HCT116 (cell line): Measurements from ENCODE around the gene SLC1A4. TPM values are rescaled to one million over a fixed set of nuclear protein-coding genes. Genes with fewer than 3 reads are reported as not detected.

Experiments used
- ATAC-seq: fragments of 200-7000 bp; cut with Tn5 transposase; 2 replicates; pipeline ENCODE4 v1.9.1; 2020; ENCODE audit warnings: mild to moderate bottlenecking, moderate library complexity
- BruUV-seq: library from RNA; stranded (reverse); fragments of 400-500 nt; replicated peaks from 2 replicates; lab custom pipeline; 2021; lab: Mats Ljungman, UMichigan
- CTCF ChIA-PET: fragments of 300-600 bp; sonication (Branson Sonifier 250); formaldehyde crosslinking; loops from one replicate; lab custom pipeline; 2021; ENCODE audit warnings: antibody characterized with exemption; lab: Charles Lee
- POLR2A ChIA-PET: fragments of 300-600, 350-600 bp; sonication (Branson Sonifier 250); formaldehyde crosslinking; loops from one replicate; lab custom pipeline; 2021; ENCODE audit warnings: antibody characterized with exemption; lab: Charles Lee
- RAD21 ChIA-PET, 2 experiments: fragments of 300-600 bp; sonication (Branson Sonifier 250); formaldehyde crosslinking; loops; one replicate each; lab custom pipeline; 2023; ENCODE audit warnings: low total read pairs in 2 of 2; ENCODE audit not compliant: uncharacterized antibody in 2 of 2, unreplicated experiment in 2 of 2, low non-redundant PET in 1 of 2; lab: Charles Lee
- DNase-seq: peaks from one replicate; pipeline ENCODE4 v3.0.0-alpha.2; 2010; ENCODE audit warnings: low read depth, low spot score
- H2AFZ ChIP-seq: fragments of 200-600 bp; shearing (Covaris generic), sonication (generic); 2 replicates; pipeline ENCODE4 v1.6.1; 2017; ENCODE audit warnings: low read depth, mixed run types, mixed read lengths, antibody characterized with exemption, low read length; ENCODE audit not compliant: poor library complexity, severe bottlenecking
- H3K27ac ChIP-seq: 2 replicates; pipeline ENCODE4 v1.5.1; 2012; ENCODE audit warnings: low read depth, low read length
- H3K27me3 ChIP-seq: fragments of 200-600 bp; sonication (generic); 2 replicates; pipeline ENCODE4 v1.6.1; 2016; ENCODE audit warnings: mixed run types, low read length, mixed read lengths; ENCODE audit not compliant: insufficient read depth
- H3K36me3 ChIP-seq, 2 experiments: fragments of 200-500 bp in 1 of 2; fragments of 200-600 bp in 1 of 2; sonication (Bioruptor generic) in 1 of 2; sonication (generic) in 1 of 2; 2 replicates each; pipeline versions ENCODE4 v1.5.1 to v1.6.1; 2014 to 2016; ENCODE audit warnings: low read length in 2 of 2, inconsistent platforms in 1 of 2, mixed read lengths in 1 of 2, mixed run types in 1 of 2; ENCODE audit not compliant: insufficient read depth in 2 of 2, control insufficient read depth in 1 of 2
- H3K4me1 ChIP-seq, 2 experiments: fragments of 200-600 bp in 1 of 2; sonication (generic) in 1 of 2; 2 replicates each; pipeline versions ENCODE4 v1.5.1 to v1.6.1; 2012 to 2017; ENCODE audit warnings: low read length in 2 of 2, inconsistent platforms in 1 of 2, mild to moderate bottlenecking in 1 of 2, mixed read lengths in 1 of 2, mixed run types in 1 of 2, moderate library complexity in 1 of 2; ENCODE audit not compliant: insufficient read depth in 2 of 2, control insufficient read depth in 1 of 2
- H3K4me2 ChIP-seq: fragments of 200-600 bp; sonication (generic); 2 replicates; pipeline ENCODE4 v1.6.1; 2017; ENCODE audit warnings: mixed run types, low read length, mixed read lengths
- H3K4me3 ChIP-seq, 2 experiments: fragments of 200-600 bp in 1 of 2; sonication (generic) in 1 of 2; replicated peaks in 1 of 2; 2 replicates each; pipeline ENCODE4 v1.5.1; 2011 to 2016; ENCODE audit warnings: low read length in 2 of 2, control low read depth in 1 of 2, low read depth in 1 of 2, mild to moderate bottlenecking in 1 of 2, mixed read lengths in 1 of 2, mixed run types in 1 of 2
- H3K79me2 ChIP-seq: fragments of 200-600 bp; sonication (generic); 2 replicates; pipeline ENCODE4 v1.6.1; 2017; ENCODE audit warnings: mild to moderate bottlenecking, mixed run types, low read length, moderate library complexity, mixed read lengths; ENCODE audit not compliant: insufficient read depth
- H3K9ac ChIP-seq: fragments of 200-600 bp; sonication (generic); 2 replicates; pipeline ENCODE4 v1.6.1; 2016; ENCODE audit warnings: low read length, mixed read lengths
- H3K9me2 ChIP-seq: fragments of 200-600 bp; sonication (generic), shearing (Covaris generic); 2 replicates; pipeline ENCODE4 v1.6.1; 2017; ENCODE audit warnings: mixed run types, mild to moderate bottlenecking, moderate library complexity; ENCODE audit not compliant: insufficient read depth
- H3K9me3 ChIP-seq, 2 experiments: fragments of 200-500 bp in 1 of 2; fragments of 200-600 bp in 1 of 2; sonication (Bioruptor generic) in 1 of 2; sonication (generic) in 1 of 2; 2 replicates each; pipeline ENCODE4 v1.6.1; 2014 to 2017; ENCODE audit warnings: low read length in 2 of 2, mixed read lengths in 2 of 2, inconsistent platforms in 1 of 2, low read depth in 1 of 2, mild to moderate bottlenecking in 1 of 2, mixed run types in 1 of 2, moderate library complexity in 1 of 2; ENCODE audit not compliant: control insufficient read depth in 1 of 2, insufficient read depth in 1 of 2
- H4K20me1 ChIP-seq: fragments of 200-600 bp; sonication (generic), shearing (Covaris generic); 2 replicates; pipeline ENCODE4 v1.6.1; 2017; ENCODE audit warnings: mixed run types, mild to moderate bottlenecking, moderate library complexity; ENCODE audit not compliant: insufficient read depth
- ELF1 ChIP-seq: IDR thresholded peaks from 2 replicates; pipeline ENCODE4 v1.6.1; 2012; ENCODE audit warnings: low read depth, borderline replicate concordance
- EZH2 ChIP-seq: fragments of 200-600 bp; sonication (generic); IDR thresholded peaks from 2 replicates; pipeline ENCODE4 v1.6.1; 2017; ENCODE audit warnings: antibody characterized with exemption, mixed run types
- FOSL1 ChIP-seq: IDR thresholded peaks from 2 replicates; pipeline ENCODE4 v1.6.1; 2012; ENCODE audit warnings: low read depth
- JUND ChIP-seq: IDR thresholded peaks from 2 replicates; pipeline ENCODE4 v1.6.1; 2012
- RAD21 ChIP-seq: IDR thresholded peaks from 2 replicates; pipeline ENCODE4 v1.6.1; 2012; ENCODE audit warnings: low read depth, mild to moderate bottlenecking
- SP1 ChIP-seq: IDR thresholded peaks from 2 replicates; pipeline ENCODE4 v1.6.1; 2012; ENCODE audit warnings: low read depth
- SRF ChIP-seq: IDR thresholded peaks from 2 replicates; pipeline ENCODE4 v1.6.1; 2012; ENCODE audit warnings: low read depth
- YY1 ChIP-seq: IDR thresholded peaks from 2 replicates; pipeline ENCODE4 v1.6.1; 2011; ENCODE audit warnings: low read length, low read depth, moderate library complexity, mild to moderate bottlenecking; ENCODE audit not compliant: insufficient replicate concordance; ENCODE audit errors: extremely low read depth
- ZNF274 ChIP-seq: fragments of 200-500 bp; sonication (Bioruptor generic); IDR thresholded peaks from 2 replicates; pipeline ENCODE4 v1.6.1; 2014; ENCODE audit warnings: mild to moderate bottlenecking, low read depth, low read length, inconsistent platforms
- intact Hi-C: fragments of 100-400 bp; cut with micrococcal nuclease; formaldehyde crosslinking; loops from 2 replicates; pipeline ENCODE4 v1.10.0; 2022
- total RNA-seq: library from RNA; stranded (reverse); gene quantifications from one replicate; pipeline ENCODE4 v1.2.1, GENCODE V29; 2021; ENCODE audit not compliant: unreplicated experiment
- TF ChIP-seq, protein P1 (sequence below): IDR thresholded peaks from 2 replicates; pipeline ENCODE4 v1.6.1; 2011; ENCODE audit warnings: mild to moderate bottlenecking, low read length, moderate library complexity; ENCODE audit not compliant: insufficient replicate concordance; ENCODE audit errors: extremely low read depth
- TF ChIP-seq, protein P2 (sequence below): IDR thresholded peaks from 2 replicates; pipeline ENCODE4 v1.6.1; 2012

Gene SLC1A4
- total RNA-seq, 1 experiment from 2014 or later = 9.2 TPM

- H3K9ac ChIP-seq = no peak overlapping the region
- no peaks in the 10 kb centered on the region for H3K36me3 ChIP-seq
- POLR2A ChIA-PET = no interaction called here
- no peak for ATAC-seq
- no TSS peak for BruUV-seq
- TF ChIP-seq SRF (no peak), JUND (no peak), ZNF274 (no peak), ELF1 (no peak), EZH2 (no peak), FOSL1 (no peak), YY1 (no peak), SP1 (no peak), RAD21 (no peak)
- TF ChIP-seq, protein P1, sequence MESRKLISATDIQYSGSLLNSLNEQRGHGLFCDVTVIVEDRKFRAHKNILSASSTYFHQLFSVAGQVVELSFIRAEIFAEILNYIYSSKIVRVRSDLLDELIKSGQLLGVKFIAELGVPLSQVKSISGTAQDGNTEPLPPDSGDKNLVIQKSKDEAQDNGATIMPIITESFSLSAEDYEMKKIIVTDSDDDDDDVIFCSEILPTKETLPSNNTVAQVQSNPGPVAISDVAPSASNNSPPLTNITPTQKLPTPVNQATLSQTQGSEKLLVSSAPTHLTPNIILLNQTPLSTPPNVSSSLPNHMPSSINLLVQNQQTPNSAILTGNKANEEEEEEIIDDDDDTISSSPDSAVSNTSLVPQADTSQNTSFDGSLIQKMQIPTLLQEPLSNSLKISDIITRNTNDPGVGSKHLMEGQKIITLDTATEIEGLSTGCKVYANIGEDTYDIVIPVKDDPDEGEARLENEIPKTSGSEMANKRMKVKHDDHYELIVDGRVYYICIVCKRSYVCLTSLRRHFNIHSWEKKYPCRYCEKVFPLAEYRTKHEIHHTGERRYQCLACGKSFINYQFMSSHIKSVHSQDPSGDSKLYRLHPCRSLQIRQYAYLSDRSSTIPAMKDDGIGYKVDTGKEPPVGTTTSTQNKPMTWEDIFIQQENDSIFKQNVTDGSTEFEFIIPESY = no peak
- TF ChIP-seq, protein P2, sequence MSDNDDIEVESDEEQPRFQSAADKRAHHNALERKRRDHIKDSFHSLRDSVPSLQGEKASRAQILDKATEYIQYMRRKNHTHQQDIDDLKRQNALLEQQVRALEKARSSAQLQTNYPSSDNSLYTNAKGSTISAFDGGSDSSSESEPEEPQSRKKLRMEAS = no peak
- no peaks in the 10 kb centered on the region for H3K79me2 ChIP-seq
- no peak overlapping the region for H3K27ac ChIP-seq
- no peak overlapping the region for H3K4me2 ChIP-seq
- H3K27me3 ChIP-seq = no peaks in the 10 kb centered on the region
- peaks cover 14 to 25% of the 10 kb centered on the region in 2 experiments for H3K4me1 ChIP-seq
- RAD21 ChIA-PET = no interaction called here
- H2AFZ ChIP-seq = no peak overlapping the region
- no peak overlapping the region for H3K4me3 ChIP-seq
- CTCF ChIA-PET = interaction anchor here (1.0 kb wide), 1 partner anchor 20 kb away, joined by 3 read pairs; no protein-coding TSS in a partner anchor
- DNase-seq = no peak
- H3K9me2 ChIP-seq = no peaks in the 10 kb centered on the region
- H4K20me1 ChIP-seq = no peaks in the 10 kb centered on the region
- no peaks in the 10 kb centered on the region for H3K9me3 ChIP-seq
- intact Hi-C loops = no loop called here
These were observed 12.9 kb upstream of the SLC1A4 start for GRCh38 chr2:64976276-64976675.
